ENCODE data around the gene KIAA1755.

The KIAA1755 gene

GRCh38 chr20:38177201-38177600, 83.3 kb downstream of the KIAA1755 start:
- Histone ChIP-seq H3K27me3 (no peaks in the 10 kb centered on the region), H3K4me3 (no peak overlapping the region), H3K27ac (no peak overlapping the region), H3K36me3 (no peaks in the 10 kb centered on the region), H3K9me3 (no peaks in the 10 kb centered on the region), H3K4me1 (peaks cover 0 to 21% (median 13%) of the 10 kb centered on the region in 4 donors)
- peak in 1 of 2 donors; percentile 53 for DNase-seq
- intact Hi-C loops (cut with DNase I; ENCODE audit: low total_unique reads): no loop called here
- no peak for TF ChIP-seq CTCF (IDR thresholded peaks at IDR 0.05)

GRCh38 chr20:38175304-38176180, 85.0 kb downstream of the KIAA1755 start:
- peaks cover 0 to 37% (median 23%) of the 10 kb centered on the region in 4 donors for H3K4me1 ChIP-seq
- intact Hi-C loops (cut with DNase I; ENCODE audit: low total_unique reads): no loop called here
- H3K27ac ChIP-seq: no peak overlapping the region
- H3K9me3 ChIP-seq: no peaks in the 10 kb centered on the region
- no peaks in the 10 kb centered on the region for H3K27me3 ChIP-seq
- DNase-seq: peak in 1 of 2 donors; percentile 61
- H3K4me3 ChIP-seq: no peak overlapping the region
- TF ChIP-seq CTCF (IDR thresholded peaks at IDR 0.05): no peak
- no peaks in the 10 kb centered on the region for H3K36me3 ChIP-seq

- TF ChIP-seq CTCF (IDR thresholded peaks at IDR 0.05): no peak
- no peaks in the 10 kb centered on the region for H3K9me3 ChIP-seq
- intact Hi-C loops (cut with DNase I; ENCODE audit: low total_unique reads): loop anchor here (5.0 kb wide), 1 partner anchor 44 kb away; no protein-coding TSS in a partner anchor
- no peaks in the 10 kb centered on the region for H3K27me3 ChIP-seq
- no peak overlapping the region for H3K4me3 ChIP-seq
- peaks cover 0 to 51% (median 36%) of the 10 kb centered on the region in 4 donors for H3K4me1 ChIP-seq
- H3K36me3 ChIP-seq: no peaks in the 10 kb centered on the region
- peak; percentile 80 to 91 for DNase-seq
- H3K27ac ChIP-seq: peak overlapping the region in 1 of 2 donors; percentile 84
Measured at GRCh38 chr20:38173237-38174156, 87.0 kb downstream of the KIAA1755 start.

GRCh38 chr20:38172408-38172807, 88.1 kb downstream of the KIAA1755 start:
- Histone ChIP-seq H3K4me1 (peaks cover 0 to 62% (median 47%) of the 10 kb centered on the region in 4 donors), H3K36me3 (no peaks in the 10 kb centered on the region), H3K4me3 (no peak overlapping the region), H3K9me3 (no peaks in the 10 kb centered on the region), H3K27me3 (no peaks in the 10 kb centered on the region), H3K27ac (peak overlapping the region; percentile 84 to 89)
- intact Hi-C loops (cut with DNase I; ENCODE audit: low total_unique reads): loop anchor here (5.0 kb wide), 1 partner anchor 45 kb away; no protein-coding TSS in a partner anchor
- TF ChIP-seq CTCF (IDR thresholded peaks at IDR 0.05): no peak
- DNase-seq: peak in 1 of 2 donors; percentile 13

- Histone ChIP-seq H3K27ac (peak overlapping the region; percentile 84 to 89), H3K36me3 (no peaks in the 10 kb centered on the region), H3K4me1 (peaks cover 0 to 70% (median 54%) of the 10 kb centered on the region in 4 donors), H3K4me3 (no peak overlapping the region), H3K27me3 (no peaks in the 10 kb centered on the region), H3K9me3 (no peaks in the 10 kb centered on the region)
- DNase-seq: no peak
- no peak for TF ChIP-seq CTCF (IDR thresholded peaks at IDR 0.05)
- intact Hi-C loops (cut with DNase I; ENCODE audit: low total_unique reads): loop anchor here (5.0 kb wide), 1 partner anchor 46 kb away; no protein-coding TSS in a partner anchor
Measured at GRCh38 chr20:38171675-38172043, 88.9 kb downstream of the KIAA1755 start.

All from tibial artery (tissue), 4 donors.